DMS79 (cell line): ENCODE results near the gene THAP2.
A peak's percentile ranks its signal among the peaks of the same experiment; 100 is the strongest.

Experiments used
- DNase-seq: peaks from one replicate; lab custom pipeline; 2025; lab: John Stamatoyannopoulos, UW

Gene THAP2

DNA sequence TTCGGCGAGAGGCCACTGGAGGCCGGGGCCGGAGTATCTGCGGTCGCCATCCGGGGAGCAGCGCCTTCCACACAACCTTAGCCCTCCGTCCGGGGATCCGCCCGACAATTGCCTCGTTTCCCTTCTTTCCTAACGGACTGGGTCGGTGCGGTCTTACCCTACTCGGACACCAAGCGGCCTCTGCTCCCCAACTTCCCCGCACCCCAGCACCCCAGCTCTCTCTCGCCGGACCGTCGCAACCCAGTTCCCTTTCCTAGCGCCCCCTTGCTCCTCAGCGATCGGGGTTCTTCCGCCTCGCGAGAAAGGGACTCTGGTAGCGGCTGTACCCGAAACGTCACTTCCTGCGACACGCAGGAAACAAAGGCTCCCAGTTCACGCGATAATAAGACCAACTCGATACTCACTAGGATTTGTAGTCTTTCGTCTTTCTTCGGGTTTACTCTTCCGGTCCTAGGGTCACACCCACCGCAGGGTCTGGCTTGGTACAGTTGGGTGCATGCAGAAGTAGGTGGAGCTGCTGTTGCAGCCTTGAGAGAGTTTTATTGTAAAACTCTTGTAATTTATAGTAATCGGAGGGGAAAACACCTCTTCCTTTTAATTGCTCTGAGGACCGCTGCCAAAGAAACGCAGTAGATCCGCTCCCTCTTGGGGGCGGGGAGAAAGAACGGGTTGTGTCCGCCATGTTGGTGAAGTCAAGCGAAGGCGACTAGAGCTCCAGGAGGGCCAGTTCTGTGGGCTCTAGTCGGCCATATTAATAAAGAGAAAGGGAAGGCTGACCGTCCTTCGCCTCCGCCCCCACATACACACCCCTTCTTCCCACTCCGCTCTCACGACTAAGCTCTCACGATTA is at the start of gene THAP2, which contains the start of gene ZFC3H1:
TSS of gene THAP2 (plus strand) at position 741 of the 850 bp plus-strand sequence. CDS start 209 bp downstream, outside the sequence.
TSS of gene ZFC3H1 (minus strand) at position 288 of the 850 bp plus-strand sequence. CDS start at position 50, 238 bp downstream.
- peak; percentile 85 for DNase-seq

DNA sequence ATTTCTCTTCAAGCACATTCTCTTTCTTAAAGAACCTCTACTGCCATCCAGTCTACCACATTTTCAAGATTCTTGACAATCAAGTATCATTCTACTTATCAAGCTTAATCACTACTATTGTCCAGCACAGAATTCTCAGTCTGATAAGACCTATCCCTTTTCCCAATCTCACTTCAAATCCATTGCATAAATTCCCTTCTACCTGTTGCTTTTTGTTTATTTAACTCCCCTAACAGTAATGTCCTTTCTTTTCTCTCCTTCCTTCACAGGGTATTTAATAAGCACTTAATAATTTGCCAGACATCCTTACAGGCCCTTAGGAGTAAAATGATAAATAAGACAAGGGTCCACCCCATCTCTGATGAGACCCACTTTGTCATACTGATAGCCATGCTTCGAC is 42.2 kb upstream of the THAP2 start:
- no peak for DNase-seq

DNA sequence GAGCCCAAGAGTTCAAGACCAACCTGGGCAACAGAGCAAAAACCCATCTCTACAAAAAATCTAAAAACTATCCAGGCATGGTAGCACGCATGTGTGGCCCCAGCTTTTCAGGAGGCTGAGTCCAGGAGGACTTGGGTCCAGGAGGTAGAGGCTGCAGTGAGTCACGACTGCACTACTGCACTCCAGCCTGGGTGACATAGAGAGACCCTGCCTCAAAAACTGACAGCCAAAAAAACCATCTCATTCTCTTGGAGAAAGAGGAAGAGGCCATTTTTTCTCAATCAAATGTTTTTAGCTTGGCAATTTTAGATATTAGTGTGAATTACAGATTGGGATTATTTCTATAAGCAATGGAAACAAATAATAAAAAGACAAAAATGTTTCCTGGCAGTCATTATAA is 38.6 kb upstream of the THAP2 start:
- DNase-seq, result no peak

DNA sequence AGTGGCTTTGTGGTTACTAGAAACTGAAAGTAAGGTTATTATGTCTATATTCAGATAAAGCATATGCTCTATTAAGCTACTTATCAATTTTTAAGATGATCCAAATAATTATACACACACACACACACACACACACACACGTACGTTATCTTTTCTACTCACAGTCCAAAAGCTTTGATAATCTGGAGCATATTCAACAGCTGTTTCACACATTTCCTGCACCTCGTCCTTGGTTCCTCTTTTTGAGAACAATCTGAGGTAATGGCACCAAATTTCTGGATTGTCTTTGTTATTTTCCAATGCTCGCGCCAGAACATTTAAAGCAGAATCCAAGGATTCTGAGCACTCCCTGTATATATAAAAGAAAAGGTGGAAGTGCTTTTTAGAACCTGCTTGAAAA is 38.0 kb upstream of the THAP2 start:
- DNase-seq, result no peak

DNA sequence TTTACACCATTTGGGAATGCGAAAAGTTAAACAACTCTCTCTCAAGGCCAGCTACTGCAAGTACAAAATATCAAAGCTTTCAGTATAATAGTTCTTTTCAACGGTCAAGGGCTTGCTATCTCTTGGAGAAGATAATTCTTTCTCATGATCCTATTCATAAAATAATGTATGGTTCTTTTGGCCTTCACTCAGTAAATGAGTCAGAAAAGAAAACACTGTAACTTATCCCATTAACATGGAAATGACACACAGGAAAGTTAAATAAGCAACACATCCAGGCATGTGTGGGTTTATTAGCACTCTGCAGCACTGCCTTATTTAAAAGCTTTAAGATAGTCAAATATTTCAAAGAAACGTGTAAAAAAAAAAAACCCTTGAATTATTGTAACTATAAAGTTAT is 37.3 kb upstream of the THAP2 start:
- DNase-seq, result no peak

DNA sequence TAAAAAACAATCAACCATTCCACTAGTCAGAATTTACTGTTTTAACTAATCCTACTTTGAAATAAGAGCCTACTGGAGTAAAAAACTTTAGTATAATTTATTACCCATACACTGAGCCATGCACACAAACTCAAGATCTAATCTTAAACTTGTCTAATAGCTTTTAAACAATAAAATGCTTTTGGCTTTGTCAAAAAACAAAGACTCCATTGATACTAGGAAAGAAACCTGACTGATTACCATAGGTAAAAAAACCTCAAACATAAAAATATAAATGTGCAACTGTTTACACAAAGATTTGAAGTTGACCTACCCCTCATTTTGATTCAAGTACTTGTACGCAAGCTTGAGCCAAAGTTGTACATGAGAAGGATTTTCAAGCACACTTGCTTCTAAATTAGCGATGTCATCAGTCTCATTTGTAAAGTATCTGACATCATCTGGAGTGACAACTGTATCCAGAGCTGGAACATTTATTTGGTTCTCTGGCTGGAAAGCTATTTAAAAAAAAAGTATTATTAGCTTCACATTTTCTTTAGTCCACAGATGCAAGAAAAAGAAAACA is 36.6 kb upstream of the THAP2 start:
- DNase-seq, result peak; percentile 1

DNA sequence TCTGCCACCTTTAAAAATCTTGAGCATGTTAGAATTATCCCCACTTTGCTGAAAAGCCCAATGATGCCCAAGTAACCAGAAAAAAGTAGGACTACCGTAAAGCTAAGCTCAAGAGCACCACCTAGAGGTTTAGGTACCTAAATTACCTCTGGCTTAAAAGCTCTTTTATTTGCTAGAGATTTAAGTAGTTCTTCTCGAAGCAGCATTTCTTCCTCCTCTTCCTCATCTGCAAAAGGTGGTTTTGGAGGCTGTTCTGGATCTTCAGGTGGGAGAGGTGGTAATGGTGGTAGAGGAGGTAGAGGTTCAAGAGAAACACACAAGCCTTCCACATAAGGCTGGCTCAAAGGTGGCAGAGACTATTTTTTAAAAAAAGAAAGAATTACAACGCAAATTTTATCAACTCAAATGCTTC is 27.4 kb upstream of the THAP2 start:
- peak; percentile 3 for DNase-seq

DNA sequence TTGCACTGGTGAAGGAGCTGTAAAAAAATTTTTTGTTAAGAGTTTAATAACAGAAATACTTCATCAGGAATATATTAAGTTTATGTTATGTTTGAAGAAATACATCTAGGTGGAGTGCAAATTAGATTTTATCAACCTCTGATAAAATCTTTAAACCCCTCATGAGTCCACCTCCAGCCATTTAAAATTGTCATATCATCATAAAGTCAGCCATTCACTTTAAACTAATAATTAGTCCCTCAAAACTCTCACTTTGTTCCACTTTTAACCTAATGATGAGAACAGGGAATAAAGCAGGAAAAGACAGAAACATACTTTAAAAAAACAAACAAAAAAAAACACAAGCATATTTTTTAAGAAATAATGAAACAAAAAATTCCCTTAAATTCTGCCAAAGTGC is 25.6 kb upstream of the THAP2 start:
- no peak for DNase-seq

DNA sequence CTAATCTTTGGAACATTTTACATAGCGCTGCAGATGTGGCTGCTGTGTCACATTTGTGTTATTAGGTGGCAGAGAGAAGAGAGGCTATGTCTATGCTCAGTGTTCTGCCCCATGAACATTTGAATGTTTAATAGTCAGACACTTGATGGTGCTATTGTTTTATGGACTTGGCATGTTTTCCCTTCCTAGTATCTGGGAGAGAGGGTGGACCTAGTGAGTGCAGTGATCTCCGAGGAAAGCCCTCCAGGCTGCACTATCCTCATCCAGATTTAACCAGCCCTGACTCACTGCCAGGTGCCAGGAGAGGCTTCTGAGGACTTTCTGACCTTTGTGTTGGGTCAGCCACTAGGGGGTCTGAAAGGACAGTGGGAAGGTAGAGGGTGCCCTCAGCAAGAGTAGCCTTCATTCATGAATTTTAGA is 24.8 kb upstream of the THAP2 start:
- peak; percentile 16 for DNase-seq

DNA sequence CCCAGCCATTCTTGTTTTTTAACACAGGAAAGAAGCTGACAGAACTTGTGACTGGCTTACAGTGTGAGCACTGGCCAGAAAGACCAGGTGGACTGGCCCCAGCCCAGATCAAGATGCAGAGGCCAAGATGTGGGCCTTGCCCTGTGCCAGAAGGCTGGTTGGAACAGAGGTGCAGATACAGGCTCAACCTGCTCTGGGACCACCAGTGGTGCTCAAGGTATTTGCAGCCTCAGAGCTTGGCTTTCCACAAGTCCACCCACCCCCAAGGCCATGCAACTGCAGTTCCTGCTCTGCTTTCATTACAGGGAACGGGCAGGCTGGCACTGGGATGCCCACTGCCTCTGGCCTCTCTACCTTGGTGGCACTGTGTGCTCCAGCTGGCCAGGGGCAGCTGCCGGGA is 23.8 kb upstream of the THAP2 start:
- no peak for DNase-seq

DNA sequence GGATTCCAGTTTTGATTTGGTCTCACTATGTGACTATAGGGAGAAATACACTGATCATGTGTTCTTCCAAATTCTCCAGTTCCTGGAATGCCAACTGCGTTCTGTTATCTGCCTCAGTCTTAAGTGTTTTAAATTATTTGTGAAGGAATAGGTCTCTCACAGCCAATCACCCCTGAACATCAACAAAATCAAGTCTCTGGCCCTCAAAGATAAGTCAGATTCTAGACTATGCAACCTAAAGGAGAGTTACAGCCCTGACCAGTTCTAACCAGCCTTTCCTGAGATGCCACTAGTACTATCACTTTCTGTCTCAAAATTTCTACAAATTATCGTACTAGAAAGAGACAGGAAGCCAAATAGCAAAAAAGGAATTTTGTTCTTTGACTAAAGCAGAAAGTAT is 22.7 kb upstream of the THAP2 start:
- DNase-seq, result no peak

DNA sequence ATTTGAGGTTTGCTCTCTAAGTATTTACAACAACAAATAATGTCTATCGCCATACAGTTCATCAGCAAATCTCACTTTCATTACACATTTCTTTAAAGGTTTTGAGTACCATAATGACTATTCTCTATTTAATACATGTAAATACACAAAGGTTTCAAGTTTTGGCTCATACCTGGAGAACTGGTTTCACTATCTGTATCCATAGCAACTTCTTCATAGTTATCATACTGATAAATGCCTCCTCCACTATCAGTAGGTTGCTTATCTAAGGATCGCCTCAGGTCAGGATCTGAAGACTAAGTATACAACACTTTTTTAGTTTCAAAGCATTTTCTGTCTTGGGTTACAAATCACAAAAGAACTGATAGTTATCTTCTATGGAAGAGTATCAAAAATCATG is 21.8 kb upstream of the THAP2 start:
- no peak for DNase-seq

DNA sequence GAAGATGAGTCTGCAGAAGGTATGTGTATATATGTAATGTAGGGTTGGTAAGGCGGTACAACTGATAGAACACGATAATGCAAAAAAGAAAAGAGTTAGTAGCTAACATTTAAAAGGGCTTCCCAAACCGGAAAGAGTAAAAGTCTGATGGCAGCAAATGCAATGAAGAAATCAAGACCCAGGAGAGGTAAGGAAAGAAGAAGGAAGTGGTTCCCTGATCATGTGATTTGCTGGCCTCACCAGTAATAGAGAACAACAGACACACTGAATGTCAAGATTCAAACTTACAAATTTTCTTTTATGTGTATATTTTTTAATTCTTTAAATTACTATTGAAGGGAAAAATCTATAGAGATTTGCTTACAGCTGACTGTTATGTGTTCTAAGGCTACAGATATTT is 18.8 kb upstream of the THAP2 start:
- DNase-seq, result no peak

DNA sequence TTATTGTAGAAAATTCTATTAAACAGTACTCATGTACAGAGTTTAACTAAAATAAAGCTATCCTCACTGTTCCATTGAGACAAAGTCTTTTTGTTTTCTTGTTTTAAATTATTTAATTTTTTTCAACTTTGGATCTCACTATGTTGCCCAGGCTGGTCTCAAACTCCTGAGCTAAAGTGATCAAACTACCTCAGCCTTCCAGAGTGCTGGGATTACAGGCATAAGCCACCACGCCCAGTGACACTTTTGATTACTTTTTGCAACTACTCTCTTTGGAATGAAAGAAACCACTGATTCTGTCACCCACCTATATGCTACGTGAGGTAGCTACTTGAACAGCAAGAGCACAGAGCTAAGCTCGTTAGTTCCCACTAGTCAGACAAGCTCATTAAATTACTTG is 17.6 kb upstream of the THAP2 start:
- DNase-seq, result no peak

DNA sequence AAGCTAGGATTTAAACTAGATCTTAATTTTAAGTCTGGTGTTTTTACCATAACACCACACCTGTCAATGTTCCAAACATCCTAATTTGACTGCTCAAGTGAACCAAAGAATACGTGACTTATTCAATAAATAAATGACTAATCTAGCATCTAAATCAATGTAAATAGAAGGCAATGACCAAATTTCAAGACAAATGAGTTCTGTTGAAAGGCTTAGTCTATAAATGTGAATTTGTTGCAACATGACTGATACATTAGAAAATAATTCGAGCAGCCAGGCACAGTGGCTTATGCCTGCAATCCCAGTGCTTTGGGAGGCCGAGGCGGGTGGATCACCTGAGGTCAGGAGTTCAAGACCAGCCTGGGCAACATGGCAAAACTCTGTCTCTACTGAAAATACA is 15.6 kb upstream of the THAP2 start:
- no peak for DNase-seq

DNA sequence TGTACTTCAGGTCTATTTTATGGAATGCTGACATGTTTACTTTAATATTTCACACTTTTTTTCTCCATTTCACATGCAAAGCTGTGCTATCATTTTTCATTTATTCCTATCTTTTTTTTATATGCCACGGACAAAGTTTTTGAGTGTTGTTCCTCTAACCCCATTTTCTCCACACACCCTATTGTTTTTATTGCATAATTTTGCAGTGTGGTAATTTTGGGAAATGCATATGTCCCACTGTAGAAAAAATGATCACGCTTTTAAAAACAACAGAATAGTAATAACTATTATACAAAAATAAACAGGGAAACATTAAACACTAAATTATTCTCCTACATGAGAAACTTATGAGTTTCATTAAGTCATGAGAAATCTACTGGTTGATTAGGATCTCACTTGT is 14.7 kb upstream of the THAP2 start:
- DNase-seq, result no peak

DNA sequence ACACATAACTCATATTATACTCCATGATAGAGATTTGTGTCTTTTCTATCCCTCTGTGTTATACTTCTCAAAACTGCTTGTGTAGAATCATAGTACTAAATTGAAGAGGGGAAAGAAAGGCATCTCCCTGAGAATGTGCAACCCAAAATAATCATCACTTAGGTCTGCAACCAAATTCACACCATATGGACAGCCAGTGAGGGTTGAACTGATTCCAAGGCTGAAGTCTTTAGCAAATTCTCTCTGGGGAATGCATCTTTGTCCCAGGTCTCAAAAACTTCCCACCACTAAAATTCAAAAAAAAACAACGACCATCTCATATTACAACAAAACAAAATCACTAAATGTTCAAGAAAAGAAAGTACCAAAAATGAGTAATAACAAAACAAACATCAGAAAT is 11.4 kb upstream of the THAP2 start:
- DNase-seq, result no peak

DNA sequence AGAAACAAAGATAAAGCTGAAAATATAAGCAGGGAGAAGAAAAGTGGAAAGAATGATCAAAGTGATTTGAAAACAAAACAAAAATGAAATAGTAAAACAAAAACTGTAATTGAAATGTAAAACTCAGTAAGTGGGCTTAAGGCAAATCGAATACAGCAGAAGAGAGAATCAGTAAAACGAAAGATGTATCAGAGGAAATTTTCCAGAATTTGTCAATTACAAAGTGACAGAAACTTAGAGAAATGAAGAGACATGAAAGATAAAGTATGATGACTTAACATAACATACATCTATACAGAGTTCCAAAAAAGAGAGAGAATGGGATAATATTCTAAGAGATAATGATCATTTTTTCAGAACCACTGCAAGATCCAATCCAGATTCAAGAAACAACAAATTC is 11.0 kb upstream of the THAP2 start:
- no peak for DNase-seq

DNA sequence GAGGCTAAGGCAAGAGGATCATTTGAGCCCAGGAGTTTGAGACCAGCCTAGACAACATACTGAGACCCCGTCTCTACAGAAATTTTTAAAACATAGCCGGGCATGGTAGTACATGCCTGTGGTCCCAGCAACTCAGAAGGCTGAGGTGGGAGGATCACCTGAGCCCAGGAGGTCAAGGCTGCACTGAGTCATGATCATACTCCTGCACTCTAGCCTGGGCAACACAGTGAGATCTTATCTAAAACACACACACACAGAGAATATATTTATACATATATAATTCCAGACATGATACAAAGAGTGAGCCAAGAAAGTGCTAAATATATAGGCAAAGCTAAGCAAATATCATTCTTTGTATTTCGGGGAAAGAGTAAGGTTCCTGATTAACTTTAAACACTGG is 9.9 kb upstream of the THAP2 start:
- no peak for DNase-seq

DNA sequence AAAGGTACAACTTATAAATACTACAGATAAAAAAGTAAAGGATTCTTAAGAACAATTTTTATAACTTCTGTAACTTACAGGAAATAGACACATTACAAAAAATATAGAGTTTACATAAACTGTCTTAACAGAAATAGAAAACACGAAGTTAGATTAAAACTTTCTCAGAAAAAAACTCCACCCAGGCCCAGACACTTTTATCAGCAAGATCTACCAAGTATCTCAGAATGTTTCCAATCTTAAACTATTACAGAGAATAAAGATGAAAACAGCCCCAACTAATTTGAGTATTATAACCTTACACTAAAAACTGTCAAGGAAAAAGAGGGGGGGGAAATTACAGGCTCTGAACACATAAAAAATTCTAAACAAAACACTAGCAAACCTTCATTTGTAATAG is 8.6 kb upstream of the THAP2 start:
- no peak for DNase-seq

DNA sequence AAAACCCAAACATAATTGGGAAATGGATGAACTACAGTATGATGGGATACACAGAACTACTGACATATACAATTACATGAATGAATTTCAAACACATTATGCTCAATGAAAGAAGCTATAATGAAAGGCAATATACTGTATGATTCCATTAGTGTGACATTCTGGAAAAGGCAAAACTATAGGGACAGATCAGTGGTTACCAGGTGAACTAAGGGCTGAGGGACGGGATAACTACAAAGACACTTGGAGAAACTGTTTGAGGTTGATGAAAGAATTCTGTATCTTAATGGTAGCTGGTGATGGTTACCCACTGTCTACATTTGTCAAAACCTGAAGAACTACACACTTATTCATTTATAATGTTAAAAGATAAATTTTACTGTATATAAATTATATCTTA is 8.2 kb upstream of the THAP2 start:
- DNase-seq, result no peak

DNA sequence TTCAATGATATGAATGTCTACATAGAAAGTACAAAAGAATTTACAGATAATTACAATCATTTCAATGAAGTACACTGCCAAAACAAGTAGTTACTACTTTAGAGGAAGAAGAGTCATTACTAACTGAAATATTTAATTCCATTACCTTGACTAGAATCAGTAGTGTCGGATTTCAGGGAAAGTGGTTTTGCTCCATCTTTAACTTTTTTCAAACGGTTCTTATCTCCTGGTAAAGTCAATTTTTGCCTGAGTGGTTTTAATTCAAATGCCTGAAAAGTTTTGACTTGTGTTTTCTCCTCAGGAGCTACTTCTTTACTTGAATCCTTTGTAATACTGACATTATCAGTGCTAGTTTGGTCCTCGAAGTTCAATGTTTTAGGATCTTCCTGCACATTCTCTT is 7.4 kb upstream of the THAP2 start:
- DNase-seq, result no peak

DNA sequence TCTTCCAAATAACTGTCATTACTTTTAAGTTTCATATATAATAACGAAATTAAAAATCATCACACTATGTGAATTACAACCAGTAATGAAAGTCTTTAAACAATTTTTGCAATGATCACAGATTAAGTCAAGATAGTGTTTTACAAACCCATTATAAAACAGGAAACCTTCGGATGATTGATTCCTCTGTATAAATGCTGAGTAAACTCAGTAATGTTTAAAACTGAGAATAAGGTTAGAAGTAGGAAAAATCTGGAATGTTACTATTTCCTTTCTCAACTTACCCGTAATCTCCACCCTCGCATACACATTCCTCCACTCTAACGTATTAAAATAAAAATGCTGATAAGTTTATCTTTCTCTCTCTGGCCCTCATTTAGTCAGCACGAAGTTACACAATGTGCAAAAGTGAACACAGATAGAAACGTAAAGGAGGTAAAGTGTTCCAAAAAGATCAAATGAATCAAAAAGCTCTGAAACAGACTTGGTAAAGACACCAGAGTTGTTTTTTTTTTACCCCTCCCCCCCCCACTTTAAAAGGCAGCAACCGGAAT is 2.0 kb upstream of the THAP2 start:
- DNase-seq, result no peak
